Inflammatory macrophage treated with lipopolysaccharide for 1 hour (primary cell): ENCODE results near the gene NYNRIN.

Experiments used
- DNase-seq, 2 donors: peaks; one replicate each; pipeline ENCODE4 v3.0.0-alpha.2; 2020 to 2022

The NYNRIN gene

DNA sequence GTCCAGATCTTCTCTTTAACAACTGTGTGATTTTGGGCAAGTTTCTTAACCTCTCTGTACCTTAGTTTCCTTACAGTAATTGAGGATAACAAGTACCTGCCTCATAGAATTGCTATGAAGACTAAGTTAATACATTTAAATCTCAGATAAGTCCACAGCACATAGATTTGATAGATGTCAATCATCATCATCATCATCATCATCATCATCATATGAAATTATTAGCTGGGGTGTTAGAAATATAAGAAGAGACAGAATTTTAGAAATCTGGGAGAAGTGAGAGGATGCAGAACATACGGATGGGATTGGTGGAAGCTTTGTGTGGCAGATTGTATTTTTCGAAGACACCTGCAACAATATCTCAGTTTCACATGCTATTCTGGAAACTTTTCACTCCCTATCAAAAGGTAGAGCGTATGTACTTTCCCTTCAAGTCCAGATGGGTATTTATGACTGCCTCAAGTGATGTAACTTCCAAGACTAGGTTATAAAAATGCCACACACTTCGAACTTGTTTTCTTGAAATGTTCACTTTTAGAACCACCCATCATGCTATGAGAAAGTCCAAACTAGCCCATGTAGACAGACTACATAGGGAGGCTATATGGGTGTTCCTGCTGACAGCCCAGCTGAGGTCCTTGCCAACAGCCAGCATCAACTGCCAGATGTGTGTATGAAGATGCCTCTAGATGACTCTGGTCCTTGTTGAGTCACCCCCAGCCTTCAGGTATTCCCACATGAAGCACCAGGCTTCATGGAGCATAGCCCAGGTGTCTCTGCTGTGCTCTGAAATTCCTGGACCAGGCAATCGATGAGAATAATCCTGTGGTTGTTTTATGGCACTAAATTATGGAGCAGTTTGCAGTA is 64.4 kb downstream of the NYNRIN start:
- no peak for DNase-seq

DNA sequence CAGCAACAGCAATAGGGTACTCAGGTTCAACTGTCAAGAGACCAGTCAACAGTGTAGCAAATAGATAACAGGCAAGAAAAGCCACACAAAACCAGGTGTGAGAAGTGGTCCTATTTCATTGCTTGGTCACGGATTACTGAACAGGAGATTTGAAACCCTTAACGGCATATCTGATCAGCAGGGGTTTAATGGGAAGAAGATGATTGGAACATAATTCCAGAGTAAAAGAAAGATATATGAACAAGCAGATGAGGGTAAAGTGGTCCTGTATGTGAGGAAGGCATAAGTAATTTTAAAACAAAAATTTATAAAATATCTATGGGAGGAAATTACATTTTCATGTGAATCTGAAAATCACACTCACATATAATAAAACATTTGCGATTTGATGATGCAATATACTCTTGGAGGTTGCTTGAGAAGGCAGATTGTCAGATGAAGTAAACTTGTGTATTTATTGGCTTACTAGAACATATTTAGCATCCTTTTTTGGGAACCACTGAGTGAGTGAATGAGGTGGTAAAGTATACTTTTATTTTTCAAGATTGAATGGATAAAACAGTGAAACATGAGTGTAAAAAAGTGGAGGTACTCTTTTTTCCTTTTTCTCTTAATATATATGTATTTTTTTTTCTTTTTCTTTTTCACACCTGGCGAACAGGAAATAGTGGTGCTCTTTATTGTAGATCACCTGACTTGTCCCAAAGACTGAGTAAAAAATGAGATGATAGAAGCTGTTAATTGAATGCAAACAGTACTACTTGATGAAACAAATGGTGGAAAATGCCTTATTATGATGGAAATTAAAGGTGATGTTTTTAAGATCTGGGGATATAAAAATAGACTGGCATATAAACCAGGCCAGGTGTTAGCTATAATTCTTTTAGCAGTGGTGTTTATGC is 65.3 kb downstream of the NYNRIN start:
- no peak for DNase-seq

DNA sequence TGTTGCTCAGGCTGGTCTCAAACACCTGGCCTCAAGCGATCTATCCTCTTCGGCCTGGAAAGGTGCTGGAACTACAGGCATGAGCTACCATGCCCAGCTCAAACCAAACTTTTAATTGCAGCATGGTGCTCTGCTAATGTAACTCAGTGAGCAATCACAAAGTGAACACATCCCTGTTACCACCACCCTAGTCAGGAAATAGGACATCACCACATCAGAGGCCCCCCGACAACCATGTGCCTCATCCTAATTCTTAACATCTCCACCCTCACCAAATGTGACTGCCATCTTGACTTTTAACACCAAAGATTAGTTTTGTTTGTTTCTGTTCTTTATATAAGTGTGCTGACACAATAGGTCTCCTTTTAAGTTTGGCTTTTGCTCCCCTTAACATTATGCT is 66.6 kb downstream of the NYNRIN start:
- no peak for DNase-seq

DNA sequence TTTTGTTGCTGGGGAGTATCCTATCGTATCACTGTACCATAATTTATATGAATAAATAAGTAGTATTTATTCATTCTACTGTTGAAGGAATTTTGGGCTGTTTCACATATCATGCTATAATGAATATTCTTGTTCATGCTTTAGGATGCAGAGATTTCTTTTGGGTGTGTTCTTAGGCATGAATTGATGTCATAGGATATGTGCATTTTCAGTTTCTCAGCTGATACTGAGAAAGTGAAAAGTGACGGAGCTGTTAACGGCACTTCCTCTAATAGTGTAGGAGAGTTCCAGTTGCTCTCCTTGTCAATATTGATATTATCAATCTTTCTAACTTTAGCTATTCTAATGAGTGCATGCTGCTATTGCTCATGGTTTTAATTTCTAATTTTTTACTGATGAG is 67.0 kb downstream of the NYNRIN start:
- no peak for DNase-seq
